Colonic mucosa (tissue), 4 donors: ENCODE measurements around the gene TTC29. TPM values are rescaled to one million over a fixed set of nuclear protein-coding genes. Genes with fewer than 3 reads are reported as not detected.

Source experiments
- DNase-seq: peaks from one replicate; pipeline ENCODE4 v3.0.0-alpha.2; 2020
- H3K27ac ChIP-seq: fragments of 200-600 bp; one replicate; pipeline ENCODE4 v1.8.0; 2021
- H3K27me3 ChIP-seq: fragments of 200-600 bp; one replicate; pipeline ENCODE4 v1.8.0; 2021
- H3K36me3 ChIP-seq: fragments of 200-600 bp; one replicate; pipeline ENCODE4 v1.8.0; 2021
- H3K4me1 ChIP-seq: fragments of 200-600 bp; one replicate; pipeline ENCODE4 v1.8.0; 2021; ENCODE audit warnings: mild to moderate bottlenecking
- H3K4me3 ChIP-seq: fragments of 200-600 bp; one replicate; pipeline ENCODE4 v1.8.0; 2021
- H3K9ac ChIP-seq, 2 donors: one replicate each; pipeline ENCODE4 v1.7.0; 2013; ENCODE audit warnings: control low read depth in 2 of 2, low read depth in 2 of 2, low read length in 2 of 2
- H3K9me3 ChIP-seq: fragments of 200-600 bp; one replicate; pipeline ENCODE4 v1.8.0; 2021
- intact Hi-C: fragments of 100-400 bp; cut with DNase I; formaldehyde crosslinking; loops from one replicate; pipeline ENCODE4 v1.14.1; 2022
- total RNA-seq, 2 donors: library from RNA; stranded (reverse); fragmentation: NEBNext Ultra II Directional in 1 of 2; extraction: Animal tissue kit (Norgen Biotek cat#: 25700) in 1 of 2; gene quantifications; one replicate each; pipeline ENCODE4 v1.2.1, GENCODE V29; 2021
- TF ChIP-seq, protein P1 (sequence below): fragments of 200-600 bp; IDR thresholded peaks from one replicate; pipeline ENCODE4 v1.8.0; 2022; ENCODE audit warnings: antibody characterized with exemption, mild to moderate bottlenecking
- donor health status: healthy.
- donor health status: DM: no; HTN: no; CAD: no.
- donor health status: DM: no; HTN: no; CAD: no.

TTC29 gene
- total RNA-seq, 2 donors from 2014 or later = not detected

DNA sequence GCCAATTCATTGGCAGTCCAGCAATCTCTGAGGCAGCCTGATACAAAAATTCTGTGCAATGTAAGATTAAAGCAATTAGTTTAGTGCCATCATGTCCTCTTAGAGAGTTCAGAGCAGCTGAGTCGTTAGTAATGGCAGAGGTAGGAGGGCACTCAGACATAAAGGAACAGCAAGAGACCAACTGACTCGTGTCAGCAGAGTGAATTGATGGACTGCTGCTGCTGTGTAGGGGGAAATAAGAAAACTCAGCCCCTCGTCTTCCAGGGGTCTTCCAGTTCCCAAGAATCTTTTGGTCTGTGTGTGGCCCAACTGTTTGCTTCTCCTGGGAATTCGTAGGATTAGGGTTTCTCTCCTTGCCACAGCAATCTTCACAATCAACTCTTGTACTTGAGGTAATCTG, 100.9 kb downstream of the TTC29 start:
- no peak overlapping the region for H3K27ac ChIP-seq
- no peaks in the 10 kb centered on the region for H3K4me1 ChIP-seq
- no peaks in the 10 kb centered on the region for H3K9me3 ChIP-seq
- DNase-seq = no peak
- TF ChIP-seq, protein P1, sequence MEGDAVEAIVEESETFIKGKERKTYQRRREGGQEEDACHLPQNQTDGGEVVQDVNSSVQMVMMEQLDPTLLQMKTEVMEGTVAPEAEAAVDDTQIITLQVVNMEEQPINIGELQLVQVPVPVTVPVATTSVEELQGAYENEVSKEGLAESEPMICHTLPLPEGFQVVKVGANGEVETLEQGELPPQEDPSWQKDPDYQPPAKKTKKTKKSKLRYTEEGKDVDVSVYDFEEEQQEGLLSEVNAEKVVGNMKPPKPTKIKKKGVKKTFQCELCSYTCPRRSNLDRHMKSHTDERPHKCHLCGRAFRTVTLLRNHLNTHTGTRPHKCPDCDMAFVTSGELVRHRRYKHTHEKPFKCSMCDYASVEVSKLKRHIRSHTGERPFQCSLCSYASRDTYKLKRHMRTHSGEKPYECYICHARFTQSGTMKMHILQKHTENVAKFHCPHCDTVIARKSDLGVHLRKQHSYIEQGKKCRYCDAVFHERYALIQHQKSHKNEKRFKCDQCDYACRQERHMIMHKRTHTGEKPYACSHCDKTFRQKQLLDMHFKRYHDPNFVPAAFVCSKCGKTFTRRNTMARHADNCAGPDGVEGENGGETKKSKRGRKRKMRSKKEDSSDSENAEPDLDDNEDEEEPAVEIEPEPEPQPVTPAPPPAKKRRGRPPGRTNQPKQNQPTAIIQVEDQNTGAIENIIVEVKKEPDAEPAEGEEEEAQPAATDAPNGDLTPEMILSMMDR = no peak
- H3K27me3 ChIP-seq = no peaks in the 10 kb centered on the region
- H3K4me3 ChIP-seq = no peak overlapping the region
- H3K36me3 ChIP-seq = no peaks in the 10 kb centered on the region
- intact Hi-C loops = no loop called here
- no peak overlapping the region for H3K9ac ChIP-seq

DNA sequence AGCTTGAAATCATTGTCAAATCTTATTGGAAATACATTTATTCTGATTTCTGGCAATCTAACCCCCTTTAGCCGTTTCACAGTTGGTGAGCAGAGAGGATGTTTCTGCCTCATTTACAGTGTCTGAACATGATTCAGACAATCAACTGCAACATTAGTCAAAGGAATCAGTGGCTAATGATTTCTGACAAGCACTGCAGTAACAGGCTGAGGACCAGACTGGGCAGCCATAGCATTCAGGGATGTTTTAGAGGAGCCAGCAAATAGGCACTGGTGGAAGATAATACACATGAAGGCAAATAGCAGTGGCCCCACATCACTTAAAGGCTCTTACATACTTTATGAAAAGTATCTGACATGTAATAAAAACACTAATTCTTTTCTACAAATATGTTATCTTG, 102.8 kb downstream of the TTC29 start:
- no peaks in the 10 kb centered on the region for H3K36me3 ChIP-seq
- H3K9ac ChIP-seq = no peak overlapping the region
- TF ChIP-seq, protein P1 = no peak
- intact Hi-C loops = no loop called here
- H3K4me1 ChIP-seq = no peaks in the 10 kb centered on the region
- DNase-seq = no peak
- no peak overlapping the region for H3K27ac ChIP-seq
- H3K27me3 ChIP-seq = no peaks in the 10 kb centered on the region
- H3K4me3 ChIP-seq = no peak overlapping the region
- H3K9me3 ChIP-seq = no peaks in the 10 kb centered on the region

DNA sequence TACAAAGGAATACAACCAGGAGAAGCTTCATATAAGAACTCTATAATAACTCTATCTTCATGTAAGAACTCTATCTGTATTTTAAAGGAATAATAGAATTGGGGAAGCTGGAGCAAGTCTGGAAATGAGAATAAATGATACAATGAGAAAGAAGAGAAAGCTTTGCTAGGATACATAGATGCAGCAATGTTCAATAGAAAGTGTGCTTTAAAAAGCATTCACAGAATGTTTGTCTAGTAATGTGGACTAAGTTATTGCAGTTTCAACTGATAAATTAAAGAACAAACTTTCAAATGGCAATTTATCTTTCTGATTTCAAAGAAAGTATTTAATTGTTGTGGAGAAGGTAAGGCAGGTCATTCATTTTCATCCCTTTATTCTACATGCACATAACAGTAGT, 104.9 kb downstream of the TTC29 start:
- Histone ChIP-seq H3K9ac (no peak overlapping the region), H3K9me3 (no peaks in the 10 kb centered on the region), H3K36me3 (no peaks in the 10 kb centered on the region), H3K4me3 (no peak overlapping the region), H3K4me1 (no peaks in the 10 kb centered on the region), H3K27me3 (no peaks in the 10 kb centered on the region), H3K27ac (no peak overlapping the region)
- intact Hi-C loops = no loop called here
- TF ChIP-seq, protein P1 = no peak
- DNase-seq = no peak

DNA sequence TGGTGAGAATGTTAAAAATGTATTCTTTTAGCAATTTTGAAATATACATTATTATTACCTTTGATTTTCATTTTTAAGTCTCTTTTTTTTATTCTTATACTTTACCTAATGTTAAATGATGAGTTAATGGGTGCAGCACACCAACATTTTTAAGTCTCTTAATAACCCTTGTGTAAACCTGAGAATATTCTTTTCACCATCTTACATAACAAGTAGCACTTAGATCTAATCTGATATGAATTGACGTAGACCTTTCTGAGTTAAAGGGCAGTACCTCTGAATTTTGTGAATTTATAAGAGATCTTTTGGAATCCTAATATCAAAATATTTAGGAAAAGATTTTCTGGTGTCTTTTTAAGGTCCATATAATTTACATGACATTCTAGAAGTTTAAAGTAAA, 110.6 kb downstream of the TTC29 start:
- no peak overlapping the region for H3K27ac ChIP-seq
- intact Hi-C loops = no loop called here
- no peak overlapping the region for H3K4me3 ChIP-seq
- H3K27me3 ChIP-seq = no peaks in the 10 kb centered on the region
- DNase-seq = no peak
- H3K4me1 ChIP-seq = no peaks in the 10 kb centered on the region
- H3K9ac ChIP-seq = no peak overlapping the region
- H3K36me3 ChIP-seq = no peaks in the 10 kb centered on the region
- H3K9me3 ChIP-seq = no peaks in the 10 kb centered on the region
- TF ChIP-seq, protein P1 = no peak

DNA sequence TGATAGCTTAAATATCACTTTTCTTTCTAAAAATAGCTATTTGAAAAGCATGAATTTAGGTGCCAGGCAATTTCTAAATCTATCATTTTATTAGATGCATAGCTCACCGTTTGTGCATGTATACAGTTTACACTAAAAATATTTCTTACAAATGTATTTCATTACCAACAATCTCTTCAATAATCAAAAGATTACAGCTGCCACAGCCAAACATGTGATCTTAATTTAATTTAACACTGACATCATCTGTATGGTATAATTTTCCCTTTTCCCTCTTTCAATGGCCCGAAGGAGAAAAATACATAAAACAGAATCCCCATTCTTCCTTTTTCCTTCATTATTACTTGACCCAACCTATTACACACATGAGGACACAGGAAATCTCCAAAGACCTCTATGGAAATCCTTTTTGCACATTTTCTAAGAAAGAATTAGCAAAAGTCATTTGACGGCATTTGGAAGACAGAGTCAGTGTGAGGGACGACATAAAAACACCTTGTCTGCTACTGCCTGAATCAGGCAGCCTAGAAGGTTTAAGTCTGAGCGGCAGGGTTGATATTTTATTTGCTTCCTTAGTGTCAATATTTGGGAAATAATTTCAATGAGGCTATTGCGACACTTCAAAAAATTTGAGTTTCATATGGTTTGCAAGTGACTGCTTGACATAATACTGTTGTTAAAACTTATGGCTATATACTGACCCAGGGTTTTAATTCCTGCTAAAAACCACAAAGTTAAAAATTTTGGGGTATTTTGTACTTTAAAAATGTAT, 111.2 kb downstream of the TTC29 start:
- no peaks in the 10 kb centered on the region for H3K9me3 ChIP-seq
- H3K27me3 ChIP-seq = no peaks in the 10 kb centered on the region
- TF ChIP-seq, protein P1 = no peak
- H3K4me1 ChIP-seq = no peaks in the 10 kb centered on the region
- H3K36me3 ChIP-seq = no peaks in the 10 kb centered on the region
- no peak for DNase-seq
- no peak overlapping the region for H3K4me3 ChIP-seq
- intact Hi-C loops = no loop called here
- no peak overlapping the region for H3K9ac ChIP-seq
- no peak overlapping the region for H3K27ac ChIP-seq
